Neural cell (in vitro differentiated cells): ENCODE data around the gene KIF18B. TPM values are rescaled to one million over a fixed set of nuclear protein-coding genes. Genes with fewer than 3 reads are reported as not detected.

Experiments used
- H2AFZ ChIP-seq: fragments of 200-600, 300-800 bp; sonication (generic), shearing (Covaris generic); 2 replicates; pipeline ENCODE4 v1.6.0; 2014; ENCODE audit warnings: low read depth, mild to moderate bottlenecking, antibody characterized with exemption, low read length, moderate library complexity
- H3F3A ChIP-seq: fragments of 200-600 bp; shearing (Covaris generic); 2 replicates; pipeline ENCODE4 v1.6.1; 2016; ENCODE audit warnings: mild to moderate bottlenecking, moderate library complexity, mixed read lengths, antibody characterized with exemption, low read length; ENCODE audit not compliant: insufficient read depth, poor library complexity, severe bottlenecking
- H3K27ac ChIP-seq: fragments of 200-600, 300-800 bp; sonication (generic), shearing (Covaris generic); 2 replicates; pipeline ENCODE4 v1.5.1; 2014; ENCODE audit warnings: mild to moderate bottlenecking, low read length, moderate library complexity
- H3K27me3 ChIP-seq: fragments of 300-800, 200-600 bp; sonication (generic), shearing (Covaris generic); 2 replicates; pipeline ENCODE4 v1.6.0; 2014; ENCODE audit warnings: mild to moderate bottlenecking, low read depth, low read length, moderate library complexity; ENCODE audit not compliant: insufficient read depth
- H3K36me3 ChIP-seq: fragments of 300-800, 200-600 bp; sonication (generic), shearing (Covaris generic); 2 replicates; pipeline ENCODE4 v1.5.1; 2014; ENCODE audit warnings: mild to moderate bottlenecking, antibody characterized with exemption, low read length, moderate library complexity; ENCODE audit not compliant: insufficient read depth
- H3K4me2 ChIP-seq: fragments of 300-800, 200-600 bp; sonication (generic), shearing (Covaris generic); 2 replicates; pipeline ENCODE4 v1.6.0; 2014; ENCODE audit warnings: mild to moderate bottlenecking, low read length
- H3K4me3 ChIP-seq: fragments of 300-800, 200-600 bp; sonication (generic), shearing (Covaris generic); 2 replicates; pipeline ENCODE4 v1.5.1; 2014; ENCODE audit warnings: mild to moderate bottlenecking, low read length, moderate library complexity
- H3K79me2 ChIP-seq: fragments of 200-600 bp; shearing (Covaris generic); replicated peaks from 2 replicates; pipeline ENCODE4 v1.6.0; 2014; ENCODE audit warnings: mild to moderate bottlenecking, low read length, moderate library complexity; ENCODE audit not compliant: insufficient read depth
- H3K9ac ChIP-seq: fragments of 300-800, 200-600 bp; sonication (generic), shearing (Covaris generic); 2 replicates; pipeline ENCODE4 v1.6.1; 2016; ENCODE audit warnings: mild to moderate bottlenecking, low read length, mixed read lengths
- H3K9me2 ChIP-seq: fragments of 200-600 bp; shearing (Covaris generic); 2 replicates; pipeline ENCODE4 v1.6.1; 2016; ENCODE audit warnings: mild to moderate bottlenecking, low read length, mixed read lengths; ENCODE audit not compliant: insufficient read depth
- H3K9me3 ChIP-seq: fragments of 200-600, 300-800 bp; sonication (generic), shearing (Covaris generic); 2 replicates; pipeline ENCODE4 v1.6.1; 2016; ENCODE audit warnings: mild to moderate bottlenecking, mixed run types, low read length, moderate library complexity, mixed read lengths
- H4K20me1 ChIP-seq: fragments of 200-600 bp; shearing (Covaris generic); 2 replicates; pipeline ENCODE4 v1.6.1; 2016; ENCODE audit warnings: mild to moderate bottlenecking, mixed run types; ENCODE audit not compliant: insufficient read depth
- EP300 ChIP-seq: fragments of 450-650 bp; conservative IDR thresholded peaks from 2 replicates; pipeline ENCODE4 v1.6.1; 2014; ENCODE audit warnings: antibody characterized with exemption, mild to moderate bottlenecking, moderate library complexity; ENCODE audit not compliant: poor library complexity, severe bottlenecking
- EZH2 ChIP-seq: fragments of 200-600, 300-800 bp; shearing (Covaris generic), sonication (generic); IDR thresholded peaks from 2 replicates; pipeline ENCODE4 v1.6.1; 2014; ENCODE audit warnings: antibody characterized with exemption, low read length, borderline replicate concordance, mild to moderate bottlenecking; ENCODE audit not compliant: insufficient read depth, poor library complexity, severe bottlenecking
- MXI1 ChIP-seq: fragments of 450-650 bp; conservative IDR thresholded peaks from 2 replicates; pipeline ENCODE4 v1.6.1; 2014; ENCODE audit warnings: antibody characterized with exemption, mild to moderate bottlenecking; ENCODE audit not compliant: poor library complexity, severe bottlenecking
- POLR2AphosphoS5 ChIP-seq: IDR thresholded peaks from 2 replicates; pipeline ENCODE4 v1.6.1; 2012
- RAD21 ChIP-seq: fragments of 450-650 bp; conservative IDR thresholded peaks from 2 replicates; pipeline ENCODE4 v1.6.1; 2014; ENCODE audit warnings: antibody characterized with exemption, mild to moderate bottlenecking, moderate library complexity
- SMC3 ChIP-seq: fragments of 450-650 bp; conservative IDR thresholded peaks from 2 replicates; pipeline ENCODE4 v1.6.1; 2014; ENCODE audit warnings: antibody characterized with exemption, mild to moderate bottlenecking, moderate library complexity; ENCODE audit not compliant: poor library complexity
- TAF1 ChIP-seq: IDR thresholded peaks from 2 replicates; pipeline ENCODE4 v1.6.1; 2012; ENCODE audit warnings: low read depth
- polyA plus RNA-seq: library from polyadenylated mRNA; depleted of rRNA; stranded (reverse); fragments of >200 nt; gene quantifications from 2 replicates; pipeline ENCODE4 v1.2.3, GENCODE V29; 2014
- TF ChIP-seq, protein P1 (sequence below): fragments of 450-650 bp; IDR thresholded peaks from 2 replicates; pipeline ENCODE4 v1.5.1; 2014; ENCODE audit warnings: antibody characterized with exemption, mild to moderate bottlenecking, moderate library complexity; ENCODE audit not compliant: poor library complexity, severe bottlenecking
- TF ChIP-seq, protein P2 (sequence below): IDR thresholded peaks from 2 replicates; pipeline ENCODE4 v1.6.1; 2012; ENCODE audit warnings: borderline replicate concordance

The KIF18B gene
- polyA plus RNA-seq, 1 donor from 2014 or later = 0.10 TPM

DNA sequence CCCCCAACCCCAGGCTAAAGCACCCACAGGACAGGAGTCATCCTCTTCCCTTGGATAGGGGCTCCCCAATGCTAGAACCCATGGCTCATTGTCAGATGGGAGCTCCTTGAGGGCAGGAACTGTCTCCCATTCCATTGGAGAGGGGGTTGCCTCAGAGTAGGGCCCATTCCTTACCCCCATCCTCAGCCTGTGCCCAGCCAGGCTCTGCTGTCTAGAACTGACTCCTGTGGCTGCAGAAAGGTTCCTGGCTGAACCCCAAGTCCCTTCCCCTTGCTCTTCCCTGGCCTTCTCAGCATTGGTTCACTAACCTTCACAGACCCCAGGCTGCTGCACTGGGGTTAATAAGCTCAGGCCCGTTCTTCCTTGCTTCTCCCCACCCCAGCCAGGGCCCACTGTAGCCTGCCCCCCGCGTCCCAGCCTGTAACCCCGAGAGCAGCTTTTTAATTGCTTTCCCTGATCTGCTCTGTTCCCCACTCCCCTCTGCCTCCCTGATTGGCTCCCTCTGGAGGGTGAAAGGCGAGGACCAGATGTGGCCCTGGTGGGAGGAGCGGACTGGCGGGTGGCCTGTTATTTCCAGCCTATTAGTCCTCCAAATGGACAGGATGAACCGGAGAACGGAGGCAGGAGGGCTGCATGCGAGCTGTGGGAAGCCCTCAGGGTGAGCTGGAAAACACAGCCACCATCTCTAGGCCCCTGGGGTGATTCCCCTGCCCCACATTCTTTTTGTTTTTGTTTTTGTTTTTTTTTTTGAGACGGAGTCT, 26.3 kb downstream of the KIF18B start:
- no peak overlapping the region for H3K27ac ChIP-seq
- no peaks in the 10 kb centered on the region for H3K36me3 ChIP-seq
- no peak overlapping the region for H3K4me3 ChIP-seq
- H3K9me2 ChIP-seq = no peaks in the 10 kb centered on the region
- no peaks in the 10 kb centered on the region for H4K20me1 ChIP-seq
- no peak overlapping the region for H3K4me2 ChIP-seq
- no peak overlapping the region for H3K9ac ChIP-seq
- H3K79me2 ChIP-seq = no peaks in the 10 kb centered on the region
- H3K9me3 ChIP-seq = no peaks in the 10 kb centered on the region
- H3K27me3 ChIP-seq = no peaks in the 10 kb centered on the region
- H2AFZ ChIP-seq = no peak overlapping the region
- no peaks in the 10 kb centered on the region for H3F3A ChIP-seq
- TF ChIP-seq, protein P1, sequence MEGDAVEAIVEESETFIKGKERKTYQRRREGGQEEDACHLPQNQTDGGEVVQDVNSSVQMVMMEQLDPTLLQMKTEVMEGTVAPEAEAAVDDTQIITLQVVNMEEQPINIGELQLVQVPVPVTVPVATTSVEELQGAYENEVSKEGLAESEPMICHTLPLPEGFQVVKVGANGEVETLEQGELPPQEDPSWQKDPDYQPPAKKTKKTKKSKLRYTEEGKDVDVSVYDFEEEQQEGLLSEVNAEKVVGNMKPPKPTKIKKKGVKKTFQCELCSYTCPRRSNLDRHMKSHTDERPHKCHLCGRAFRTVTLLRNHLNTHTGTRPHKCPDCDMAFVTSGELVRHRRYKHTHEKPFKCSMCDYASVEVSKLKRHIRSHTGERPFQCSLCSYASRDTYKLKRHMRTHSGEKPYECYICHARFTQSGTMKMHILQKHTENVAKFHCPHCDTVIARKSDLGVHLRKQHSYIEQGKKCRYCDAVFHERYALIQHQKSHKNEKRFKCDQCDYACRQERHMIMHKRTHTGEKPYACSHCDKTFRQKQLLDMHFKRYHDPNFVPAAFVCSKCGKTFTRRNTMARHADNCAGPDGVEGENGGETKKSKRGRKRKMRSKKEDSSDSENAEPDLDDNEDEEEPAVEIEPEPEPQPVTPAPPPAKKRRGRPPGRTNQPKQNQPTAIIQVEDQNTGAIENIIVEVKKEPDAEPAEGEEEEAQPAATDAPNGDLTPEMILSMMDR = no peak
- TF ChIP-seq RAD21 = no peak
- TF ChIP-seq EZH2 = no peak
- no peak for TF ChIP-seq TAF1
- TF ChIP-seq EP300 = no peak
- TF ChIP-seq POLR2AphosphoS5 = no peak

DNA sequence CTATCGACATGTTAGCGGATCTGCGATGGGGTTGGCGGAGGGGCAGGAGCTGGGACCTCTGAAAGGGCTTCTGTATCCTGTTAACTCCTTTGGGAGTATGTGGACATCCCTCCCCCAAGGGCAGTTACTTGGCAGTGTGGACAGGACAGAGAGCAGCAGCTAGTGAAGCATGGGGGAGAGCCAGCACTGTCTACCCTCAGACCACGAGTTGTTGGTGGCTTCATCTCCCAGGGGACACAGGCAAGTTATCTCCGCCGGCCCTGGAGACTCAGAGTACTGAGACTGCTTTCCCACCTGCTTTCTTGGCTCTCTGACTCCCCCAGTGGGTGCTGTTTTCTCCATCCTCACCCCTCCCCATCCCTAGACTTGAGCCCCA, 27.0 kb downstream of the KIF18B start:
- no peaks in the 10 kb centered on the region for H3K9me2 ChIP-seq
- no peaks in the 10 kb centered on the region for H3K79me2 ChIP-seq
- no peak overlapping the region for H3K27ac ChIP-seq
- TF ChIP-seq EP300 (no peak), SMC3 (no peak), EZH2 (no peak), TAF1 (no peak), MXI1 (no peak), RAD21 (no peak), POLR2AphosphoS5 (no peak)
- TF ChIP-seq, protein P2, sequence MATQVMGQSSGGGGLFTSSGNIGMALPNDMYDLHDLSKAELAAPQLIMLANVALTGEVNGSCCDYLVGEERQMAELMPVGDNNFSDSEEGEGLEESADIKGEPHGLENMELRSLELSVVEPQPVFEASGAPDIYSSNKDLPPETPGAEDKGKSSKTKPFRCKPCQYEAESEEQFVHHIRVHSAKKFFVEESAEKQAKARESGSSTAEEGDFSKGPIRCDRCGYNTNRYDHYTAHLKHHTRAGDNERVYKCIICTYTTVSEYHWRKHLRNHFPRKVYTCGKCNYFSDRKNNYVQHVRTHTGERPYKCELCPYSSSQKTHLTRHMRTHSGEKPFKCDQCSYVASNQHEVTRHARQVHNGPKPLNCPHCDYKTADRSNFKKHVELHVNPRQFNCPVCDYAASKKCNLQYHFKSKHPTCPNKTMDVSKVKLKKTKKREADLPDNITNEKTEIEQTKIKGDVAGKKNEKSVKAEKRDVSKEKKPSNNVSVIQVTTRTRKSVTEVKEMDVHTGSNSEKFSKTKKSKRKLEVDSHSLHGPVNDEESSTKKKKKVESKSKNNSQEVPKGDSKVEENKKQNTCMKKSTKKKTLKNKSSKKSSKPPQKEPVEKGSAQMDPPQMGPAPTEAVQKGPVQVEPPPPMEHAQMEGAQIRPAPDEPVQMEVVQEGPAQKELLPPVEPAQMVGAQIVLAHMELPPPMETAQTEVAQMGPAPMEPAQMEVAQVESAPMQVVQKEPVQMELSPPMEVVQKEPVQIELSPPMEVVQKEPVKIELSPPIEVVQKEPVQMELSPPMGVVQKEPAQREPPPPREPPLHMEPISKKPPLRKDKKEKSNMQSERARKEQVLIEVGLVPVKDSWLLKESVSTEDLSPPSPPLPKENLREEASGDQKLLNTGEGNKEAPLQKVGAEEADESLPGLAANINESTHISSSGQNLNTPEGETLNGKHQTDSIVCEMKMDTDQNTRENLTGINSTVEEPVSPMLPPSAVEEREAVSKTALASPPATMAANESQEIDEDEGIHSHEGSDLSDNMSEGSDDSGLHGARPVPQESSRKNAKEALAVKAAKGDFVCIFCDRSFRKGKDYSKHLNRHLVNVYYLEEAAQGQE = no peak
- TF ChIP-seq, protein P1 = no peak
- no peak overlapping the region for H3K9ac ChIP-seq
- no peak overlapping the region for H3K4me2 ChIP-seq
- H3K27me3 ChIP-seq = no peaks in the 10 kb centered on the region
- no peak overlapping the region for H2AFZ ChIP-seq
- H3K36me3 ChIP-seq = no peaks in the 10 kb centered on the region
- H3F3A ChIP-seq = no peaks in the 10 kb centered on the region
- no peaks in the 10 kb centered on the region for H4K20me1 ChIP-seq
- no peak overlapping the region for H3K4me3 ChIP-seq
- H3K9me3 ChIP-seq = no peaks in the 10 kb centered on the region
